ENCODE measurements around the gene PNLDC1. TPM values are rescaled to one million over a fixed set of nuclear protein-coding genes. Genes with fewer than 3 reads are reported as not detected.
A peak's percentile ranks its signal among the peaks of the same experiment; 100 is the strongest.
"Not testable (repeated sequence)": the region's sequence is repeated elsewhere in the genome, so short reads cannot be mapped to it uniquely, and the experiment has no call there.

Gene PNLDC1
- total RNA-seq, 1 donor from 2014 or later, result not detected

DNA sequence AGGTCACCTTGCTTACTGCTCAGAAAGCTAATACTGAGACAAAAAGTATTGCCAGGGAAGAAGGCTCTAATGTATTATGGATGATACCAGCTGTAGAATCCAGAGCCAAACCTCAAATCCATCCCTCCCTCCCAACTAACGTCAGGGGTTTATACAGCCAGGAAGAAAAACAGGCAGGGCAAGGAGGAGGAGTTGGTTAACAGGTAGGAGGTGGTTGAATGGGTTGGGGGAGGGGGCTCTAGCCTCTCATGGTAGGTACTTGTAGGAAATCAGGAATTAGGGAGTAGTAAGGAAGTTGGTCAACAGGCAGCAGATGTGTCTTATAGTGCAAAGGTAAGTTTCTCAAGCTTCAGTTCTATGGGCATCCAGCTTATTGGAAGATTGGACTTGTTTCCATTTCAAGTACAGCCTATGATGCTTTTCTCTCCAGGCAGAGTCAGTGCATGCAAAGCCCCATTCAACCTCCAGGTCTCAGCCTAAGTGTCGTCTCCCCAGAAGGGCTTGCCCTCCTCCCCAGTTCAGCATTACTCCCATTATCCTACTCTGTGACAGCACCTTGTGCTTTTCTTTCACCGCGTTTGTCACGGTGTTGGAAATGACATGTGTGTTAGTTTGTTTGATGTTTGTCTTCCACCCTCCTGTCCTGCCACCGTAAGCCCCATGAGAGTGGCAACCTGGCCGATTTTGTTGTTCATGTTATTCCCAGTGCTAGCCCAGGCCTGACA lies 38.1 kb downstream of the PNLDC1 start:
- H3K4me1 Mint-ChIP-seq (ENCODE audit: low read depth), result no peaks in the 10 kb centered on the region
- DNase-seq (ENCODE audit: low spot score, unreplicated experiment), result no peak
- no peaks in the 10 kb centered on the region for H3K27me3 Mint-ChIP-seq
- H3K4me3 Mint-ChIP-seq (ENCODE audit: low read depth), result no peak overlapping the region
- no peaks in the 10 kb centered on the region for H3K9me3 Mint-ChIP-seq (ENCODE audit: low read depth)
- H3K27ac Mint-ChIP-seq, result no peak overlapping the region
- no peaks in the 10 kb centered on the region for H3K36me3 Mint-ChIP-seq (ENCODE audit: insufficient read depth)
- TF ChIP-seq, protein P1, sequence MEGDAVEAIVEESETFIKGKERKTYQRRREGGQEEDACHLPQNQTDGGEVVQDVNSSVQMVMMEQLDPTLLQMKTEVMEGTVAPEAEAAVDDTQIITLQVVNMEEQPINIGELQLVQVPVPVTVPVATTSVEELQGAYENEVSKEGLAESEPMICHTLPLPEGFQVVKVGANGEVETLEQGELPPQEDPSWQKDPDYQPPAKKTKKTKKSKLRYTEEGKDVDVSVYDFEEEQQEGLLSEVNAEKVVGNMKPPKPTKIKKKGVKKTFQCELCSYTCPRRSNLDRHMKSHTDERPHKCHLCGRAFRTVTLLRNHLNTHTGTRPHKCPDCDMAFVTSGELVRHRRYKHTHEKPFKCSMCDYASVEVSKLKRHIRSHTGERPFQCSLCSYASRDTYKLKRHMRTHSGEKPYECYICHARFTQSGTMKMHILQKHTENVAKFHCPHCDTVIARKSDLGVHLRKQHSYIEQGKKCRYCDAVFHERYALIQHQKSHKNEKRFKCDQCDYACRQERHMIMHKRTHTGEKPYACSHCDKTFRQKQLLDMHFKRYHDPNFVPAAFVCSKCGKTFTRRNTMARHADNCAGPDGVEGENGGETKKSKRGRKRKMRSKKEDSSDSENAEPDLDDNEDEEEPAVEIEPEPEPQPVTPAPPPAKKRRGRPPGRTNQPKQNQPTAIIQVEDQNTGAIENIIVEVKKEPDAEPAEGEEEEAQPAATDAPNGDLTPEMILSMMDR (IDR thresholded peaks at IDR 0.05; ENCODE audit: unreplicated experiment), result no peak

DNA sequence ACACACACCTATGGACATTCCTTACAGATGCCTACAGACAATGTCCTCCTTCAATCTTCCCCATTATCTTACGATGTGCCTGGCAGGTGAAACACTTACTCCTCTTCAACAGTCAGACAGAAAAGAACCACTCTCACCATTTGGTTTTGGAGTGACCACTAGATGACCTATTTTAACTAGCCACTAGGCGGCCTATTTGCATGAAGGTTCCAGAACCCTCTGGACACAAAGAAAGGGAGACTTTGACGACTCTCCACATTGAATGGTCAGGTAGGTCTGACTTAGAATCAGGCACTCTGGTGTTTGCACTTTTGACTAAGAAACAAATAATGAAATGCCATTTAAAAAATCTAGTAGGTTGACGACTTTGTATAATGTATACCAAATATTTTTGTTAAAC lies 42.0 kb downstream of the PNLDC1 start:
- no peak overlapping the region for H3K4me3 Mint-ChIP-seq (ENCODE audit: low read depth)
- H3K27ac Mint-ChIP-seq, result no peak overlapping the region
- TF ChIP-seq, protein P1 (IDR thresholded peaks at IDR 0.05; ENCODE audit: unreplicated experiment), result peak; percentile 43
- H3K9me3 Mint-ChIP-seq (ENCODE audit: low read depth), result no peaks in the 10 kb centered on the region
- H3K36me3 Mint-ChIP-seq (ENCODE audit: insufficient read depth), result no peaks in the 10 kb centered on the region
- H3K4me1 Mint-ChIP-seq (ENCODE audit: low read depth), result no peaks in the 10 kb centered on the region
- no peaks in the 10 kb centered on the region for H3K27me3 Mint-ChIP-seq
- DNase-seq (ENCODE audit: low spot score, unreplicated experiment), result no peak

DNA sequence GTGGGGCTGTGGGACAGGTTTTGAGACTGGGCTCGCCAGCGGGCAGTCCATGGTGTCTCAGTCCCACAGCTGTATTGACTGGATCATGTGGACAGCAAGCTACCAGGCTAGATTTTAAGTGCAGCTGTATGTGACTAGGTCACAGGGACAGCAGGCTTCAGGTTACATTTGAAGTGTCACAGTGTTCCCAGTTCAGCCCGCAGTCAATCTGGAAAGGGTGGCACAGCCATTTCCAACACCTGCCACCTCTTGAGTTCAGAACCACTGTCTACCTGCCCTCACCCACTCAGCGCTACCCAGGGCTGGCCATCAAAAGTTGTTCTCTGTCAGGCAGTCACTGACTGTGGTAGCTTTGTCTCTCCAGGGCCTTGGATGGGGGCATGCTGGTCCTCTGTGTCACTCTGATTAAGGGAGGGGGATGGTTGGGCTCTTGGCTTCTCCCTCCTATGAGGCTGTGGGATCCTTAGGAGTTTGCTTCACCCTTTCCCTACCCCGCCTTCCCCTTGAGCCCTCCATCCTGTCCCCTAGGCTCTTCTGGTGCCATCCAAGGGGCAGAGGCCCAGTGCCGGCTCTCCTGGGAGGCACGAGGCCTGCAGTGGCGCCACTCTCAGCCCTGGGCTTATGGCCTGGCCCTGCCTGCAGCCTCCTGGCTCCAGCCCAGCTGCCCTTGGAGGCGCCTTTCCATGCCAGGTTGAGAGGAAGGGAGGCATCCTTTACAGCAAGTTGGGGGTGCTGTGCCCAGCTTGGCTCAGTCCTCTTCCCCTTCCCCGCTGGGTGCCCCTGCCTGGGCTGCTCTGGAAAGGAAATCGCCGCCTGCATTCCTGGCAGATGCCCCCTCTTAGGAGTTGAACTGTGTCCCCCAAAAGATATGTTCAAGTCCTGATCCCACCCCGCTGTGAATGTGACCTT lies 44.9 kb downstream of the PNLDC1 start:
- TF ChIP-seq, protein P1 (IDR thresholded peaks at IDR 0.05; ENCODE audit: unreplicated experiment), result no peak
- no peak overlapping the region for H3K4me3 Mint-ChIP-seq (ENCODE audit: low read depth)
- DNase-seq (ENCODE audit: low spot score, unreplicated experiment), result no peak
- H3K36me3 Mint-ChIP-seq (ENCODE audit: insufficient read depth), result no peaks in the 10 kb centered on the region
- peaks cover 8% of the 10 kb centered on the region for H3K9me3 Mint-ChIP-seq (ENCODE audit: low read depth)
- no peaks in the 10 kb centered on the region for H3K4me1 Mint-ChIP-seq (ENCODE audit: low read depth)
- H3K27ac Mint-ChIP-seq, result no peak overlapping the region
- H3K27me3 Mint-ChIP-seq, result no peaks in the 10 kb centered on the region

DNA sequence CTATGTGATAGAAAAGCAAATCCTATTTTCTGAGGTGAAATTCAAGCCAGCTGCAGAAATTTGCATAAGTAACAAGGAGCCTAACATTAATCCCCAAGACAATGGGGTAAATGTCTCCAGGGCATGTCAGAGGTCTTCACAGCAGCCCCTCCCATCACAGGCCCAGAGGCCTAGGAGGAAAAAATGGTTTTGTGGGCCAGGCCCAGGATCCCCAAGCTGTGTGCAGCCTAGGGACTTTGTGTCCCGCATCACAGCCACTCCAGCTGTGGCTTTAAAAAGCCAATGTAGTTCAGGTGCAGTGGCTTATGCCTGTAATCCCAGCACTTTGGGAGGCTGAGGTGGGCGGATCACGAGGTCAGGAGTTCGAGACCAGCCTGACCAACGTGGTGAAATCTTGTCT lies 48.5 kb downstream of the PNLDC1 start:
- H3K4me3 Mint-ChIP-seq (ENCODE audit: low read depth); H3K27ac Mint-ChIP-seq; H3K27me3 Mint-ChIP-seq; H3K4me1 Mint-ChIP-seq (ENCODE audit: low read depth); DNase-seq (ENCODE audit: low spot score, unreplicated experiment); H3K36me3 Mint-ChIP-seq (ENCODE audit: insufficient read depth); H3K9me3 Mint-ChIP-seq (ENCODE audit: low read depth): not testable (repeated sequence)

DNA sequence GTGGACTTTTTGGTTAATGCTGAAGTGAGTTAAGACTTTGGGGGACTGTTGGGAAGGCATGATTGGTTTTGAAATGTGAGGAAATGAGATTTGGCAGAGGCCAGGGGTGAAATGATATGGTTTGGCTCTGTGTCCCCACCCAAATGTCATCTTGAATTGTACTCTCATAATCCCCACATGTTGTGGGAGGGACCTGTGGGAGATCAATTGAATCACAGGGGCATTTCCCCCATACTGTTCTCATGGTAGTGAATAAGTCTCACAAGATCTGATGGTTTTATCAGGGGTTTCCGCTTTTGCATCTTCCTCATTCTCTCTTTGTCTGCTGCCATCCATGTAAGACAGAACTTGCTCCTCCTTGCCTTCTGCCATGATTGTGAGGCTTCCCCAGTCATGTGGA lies 49.8 kb downstream of the PNLDC1 start:
- not testable (repeated sequence) for H3K27me3 Mint-ChIP-seq; H3K4me1 Mint-ChIP-seq (ENCODE audit: low read depth); DNase-seq (ENCODE audit: low spot score, unreplicated experiment); H3K36me3 Mint-ChIP-seq (ENCODE audit: insufficient read depth); H3K9me3 Mint-ChIP-seq (ENCODE audit: low read depth); H3K4me3 Mint-ChIP-seq (ENCODE audit: low read depth); H3K27ac Mint-ChIP-seq

DNA sequence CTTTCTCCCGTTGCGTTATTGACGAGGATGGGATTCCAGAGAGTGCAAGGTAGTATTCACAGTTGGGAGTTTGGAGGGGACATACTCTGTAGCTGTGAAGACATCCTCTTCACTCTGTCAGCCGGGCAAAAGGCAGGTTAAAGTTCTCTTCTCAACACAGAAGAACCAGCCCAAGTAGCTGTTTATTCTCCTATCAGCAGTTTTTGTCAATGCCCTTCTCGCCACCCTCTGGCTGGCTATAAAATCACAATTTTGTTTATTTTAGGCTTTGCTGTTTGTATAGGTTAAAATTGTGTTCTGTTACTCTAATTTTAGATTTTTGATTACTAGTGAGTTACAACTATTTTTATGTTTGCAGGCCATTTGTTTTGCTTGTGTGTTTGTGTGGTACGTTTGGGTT lies 52.8 kb downstream of the PNLDC1 start:
- H3K27ac Mint-ChIP-seq, result no peak overlapping the region
- no peak for DNase-seq (ENCODE audit: low spot score, unreplicated experiment)
- TF ChIP-seq, protein P1 (IDR thresholded peaks at IDR 0.05; ENCODE audit: unreplicated experiment), result peak; percentile 22
- no peak overlapping the region for H3K4me3 Mint-ChIP-seq (ENCODE audit: low read depth)
- no peaks in the 10 kb centered on the region for H3K36me3 Mint-ChIP-seq (ENCODE audit: insufficient read depth)
- H3K27me3 Mint-ChIP-seq, result peaks cover 9% of the 10 kb centered on the region
- H3K9me3 Mint-ChIP-seq (ENCODE audit: low read depth), result peaks cover 8% of the 10 kb centered on the region
- no peaks in the 10 kb centered on the region for H3K4me1 Mint-ChIP-seq (ENCODE audit: low read depth)
